ENCODE results near the gene IRF2BPL. TPM values are rescaled to one million over a fixed set of nuclear protein-coding genes. Genes with fewer than 3 reads are reported as not detected.

The IRF2BPL gene
- total and polyA plus RNA-seq, 9 of the 15 experiments (the other 6 are each of a cell fraction or from before 2014, with no cell fraction given): 0.52 to 21.6 (median 2.5) TPM

- TF ChIP-seq RNF219 (CRISPR knock-in tag; IDR thresholded peaks at IDR 0.05) (no peak), E2F8 (IDR thresholded peaks at IDR 0.05; ENCODE audit: low read depth, partially characterized antibody) (no peak), ZNF175 (CRISPR knock-in tag; IDR thresholded peaks at IDR 0.05; ENCODE audit: low read depth) (no peak), ZBTB2 (IDR thresholded peaks at IDR 0.05) (no peak), SP2 (IDR thresholded peaks at IDR 0.05; ENCODE audit: extremely low read depth, low read depth, low read length, poor library complexity, severe bottlenecking) (no peak), ZNF639 (CRISPR knock-in tag; conservative IDR thresholded peaks at IDR 0.05 in 1 of 2, IDR thresholded peaks at IDR 0.05 in 1 of 2) (peak in 1 of 2 experiments; percentile 19; a peak in 1 of 4 replicates), RBM25 (IDR thresholded peaks at IDR 0.05; ENCODE audit: low read depth, low read length, severe bottlenecking) (no peak), CEBPB (tag; IDR thresholded peaks at IDR 0.05) (peak; percentile 99), CBX1 (IDR thresholded peaks at IDR 0.05; ENCODE audit: low read depth) (no peak), ZBTB49 (CRISPR knock-in tag; IDR thresholded peaks at IDR 0.05; ENCODE audit: borderline replicate concordance) (no peak), NFE2 (IDR thresholded peaks at IDR 0.05; ENCODE audit: low read depth) (peak; percentile 20), BHLHE40 (IDR thresholded peaks at IDR 0.05; ENCODE audit: low read length) (no peak; the same call in 1 of the 2 replicates), COPS2 (conservative IDR thresholded peaks at IDR 0.05) (no peak), ETV1 (tag; conservative IDR thresholded peaks at IDR 0.05; ENCODE audit: low read depth) (peak; percentile 72), MYNN (IDR thresholded peaks at IDR 0.05) (no peak), MYNN (CRISPR knock-in tag; IDR thresholded peaks at IDR 0.05) (no peak)
Measured at GRCh38 chr14:77043177-77043983, 14.9 kb upstream of the IRF2BPL start (continued).

All from K562 (cell line).